NCI-H2107 treated with DMSO at 0.1 percent for 48 hours (cell line): Measurements from ENCODE around the gene ERG.
A peak's percentile ranks its signal among the peaks of the same experiment; 100 is the strongest.

Source experiments
- DNase-seq: peaks from one replicate; lab custom pipeline; 2025; ENCODE audit not compliant: unreplicated experiment; lab: John Stamatoyannopoulos, UW

Gene ERG, protein sequence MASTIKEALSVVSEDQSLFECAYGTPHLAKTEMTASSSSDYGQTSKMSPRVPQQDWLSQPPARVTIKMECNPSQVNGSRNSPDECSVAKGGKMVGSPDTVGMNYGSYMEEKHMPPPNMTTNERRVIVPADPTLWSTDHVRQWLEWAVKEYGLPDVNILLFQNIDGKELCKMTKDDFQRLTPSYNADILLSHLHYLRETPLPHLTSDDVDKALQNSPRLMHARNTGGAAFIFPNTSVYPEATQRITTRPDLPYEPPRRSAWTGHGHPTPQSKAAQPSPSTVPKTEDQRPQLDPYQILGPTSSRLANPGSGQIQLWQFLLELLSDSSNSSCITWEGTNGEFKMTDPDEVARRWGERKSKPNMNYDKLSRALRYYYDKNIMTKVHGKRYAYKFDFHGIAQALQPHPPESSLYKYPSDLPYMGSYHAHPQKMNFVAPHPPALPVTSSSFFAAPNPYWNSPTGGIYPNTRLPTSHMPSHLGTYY

DNA sequence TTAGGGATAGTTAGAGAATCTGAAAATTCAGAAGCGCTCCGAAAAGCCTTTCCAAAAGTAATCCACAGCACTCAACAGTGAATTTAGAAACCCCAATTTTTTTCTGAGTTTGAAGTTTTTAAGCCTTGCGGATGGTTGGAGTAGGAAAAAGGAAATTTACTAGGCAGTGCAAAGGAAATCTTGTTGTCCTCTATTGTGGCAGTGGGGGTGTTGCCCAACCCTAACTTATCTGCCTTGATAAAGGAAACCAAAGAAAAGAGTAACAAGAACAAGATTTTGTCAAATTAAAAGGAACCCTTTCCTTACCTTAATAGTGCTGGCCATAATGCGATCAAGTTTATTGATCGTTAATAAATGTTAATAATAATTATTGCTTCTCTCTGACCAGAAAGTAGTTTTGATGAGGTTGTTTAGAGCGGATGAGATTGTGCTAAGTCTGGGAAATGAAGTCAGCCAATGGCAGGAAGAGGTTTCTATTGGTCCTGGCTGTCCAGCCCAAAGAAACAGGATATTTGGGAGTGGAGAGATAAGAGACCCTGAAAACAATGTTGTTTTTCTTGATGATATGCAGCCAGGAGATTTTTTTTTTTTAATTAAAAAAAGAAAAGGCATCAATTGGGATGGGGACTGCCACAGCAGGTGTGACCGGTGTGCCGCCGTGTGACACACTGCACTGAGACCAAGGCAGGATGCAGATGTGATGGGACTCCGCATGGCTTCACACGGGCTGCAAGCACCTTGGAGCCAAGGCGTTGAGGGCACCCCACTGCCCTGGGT is at the start of gene ERG:
TSS of gene ERG (minus strand) at position 421 of the 777 bp plus-strand sequence. CDS start at position 324, 97 bp downstream.
- DNase-seq, result no peak

DNA sequence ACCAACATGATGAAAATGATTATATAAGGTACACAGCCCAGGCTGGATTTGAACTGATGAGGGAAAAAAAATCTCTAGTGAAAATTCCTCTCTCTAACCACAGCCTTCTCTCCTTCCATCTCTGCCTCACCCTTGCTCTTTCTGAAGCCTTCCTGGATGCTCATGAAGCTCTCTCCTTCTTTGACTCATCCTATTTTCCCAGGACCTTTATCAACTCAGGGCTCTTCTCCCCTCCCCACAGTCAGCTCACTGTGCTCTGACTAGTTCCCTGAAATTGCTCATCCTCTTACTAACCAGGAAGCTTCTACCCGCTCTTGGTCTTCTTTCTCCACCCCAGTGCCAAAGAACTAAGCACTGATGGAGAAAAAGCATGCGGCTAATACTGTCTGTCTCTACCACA is 46.4 kb upstream of the ERG start:
- DNase-seq, result no peak

DNA sequence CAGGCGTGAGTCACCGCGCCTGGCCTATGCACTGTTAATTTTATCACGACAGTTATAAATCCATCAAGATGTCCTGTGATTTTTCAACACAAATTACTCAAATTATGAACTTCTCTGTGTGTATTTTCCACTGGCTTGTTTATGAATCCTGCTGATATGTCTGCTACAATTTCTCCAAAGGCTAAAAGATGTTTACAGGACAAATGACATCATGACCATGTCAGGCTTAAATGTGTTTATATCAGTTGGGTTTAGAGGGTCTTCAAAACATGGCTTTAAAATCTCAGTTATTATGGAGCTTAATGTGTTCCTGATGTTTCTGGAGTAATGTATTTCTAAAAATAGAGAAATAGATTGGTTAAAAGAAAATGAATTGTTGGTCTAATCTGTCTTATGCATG is 44.0 kb upstream of the ERG start:
- no peak for DNase-seq

DNA sequence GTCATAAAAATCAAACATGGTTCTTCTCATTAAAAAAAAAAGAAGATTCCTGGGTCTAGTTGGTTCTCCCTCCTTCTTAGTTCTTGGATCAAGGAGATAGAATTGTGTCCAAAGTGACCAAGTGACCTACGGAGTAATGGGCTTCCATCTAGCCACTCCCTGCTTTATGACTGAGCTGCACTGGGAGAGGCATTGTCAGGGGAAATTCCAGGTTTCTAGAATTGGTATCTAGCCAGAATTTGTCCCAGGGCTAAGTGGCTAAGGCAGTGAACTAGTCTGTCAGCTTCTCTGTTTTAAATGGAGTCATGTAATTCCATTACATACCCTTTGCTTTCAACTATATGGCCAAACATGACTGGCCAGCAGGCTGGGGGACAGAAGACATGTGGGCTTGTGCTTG is 40.1 kb upstream of the ERG start:
- DNase-seq, result no peak

DNA sequence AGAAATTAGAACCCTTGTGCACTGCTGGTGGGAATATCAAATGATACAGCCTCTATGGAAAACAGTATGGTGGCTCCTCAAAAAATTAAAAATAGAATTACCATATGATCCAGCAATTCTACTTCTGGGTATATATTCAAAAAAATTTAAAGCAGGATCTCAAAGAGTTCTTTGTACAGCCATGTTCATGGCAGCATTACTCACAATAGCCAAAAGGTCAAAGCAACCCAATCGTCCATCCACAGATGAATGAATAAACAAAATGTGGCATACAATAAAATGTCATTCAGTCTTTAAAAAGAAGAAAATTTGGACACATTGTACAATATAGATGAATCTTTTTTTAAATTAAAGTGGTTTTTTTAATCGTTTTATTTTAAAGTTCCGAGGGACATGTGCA is 36.3 kb upstream of the ERG start:
- DNase-seq, result no peak

DNA sequence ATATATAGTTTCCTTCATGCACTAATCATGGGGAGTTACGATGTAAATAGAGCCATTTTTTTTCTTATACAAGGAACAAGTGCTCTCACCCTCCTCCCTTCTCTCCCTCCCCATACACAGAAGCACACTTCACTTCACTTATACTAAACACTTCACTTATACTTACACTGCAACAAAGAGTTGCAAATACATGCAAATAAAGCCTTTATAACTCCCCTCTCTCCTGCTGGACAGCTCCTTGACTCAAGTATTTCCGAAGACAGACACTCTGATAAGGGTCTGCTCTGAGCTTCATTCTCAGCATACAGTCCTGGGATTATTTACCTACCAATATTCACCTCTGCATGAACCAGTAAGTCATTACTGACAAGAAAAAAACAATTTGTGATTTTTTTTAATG is 35.6 kb upstream of the ERG start:
- no peak for DNase-seq

DNA sequence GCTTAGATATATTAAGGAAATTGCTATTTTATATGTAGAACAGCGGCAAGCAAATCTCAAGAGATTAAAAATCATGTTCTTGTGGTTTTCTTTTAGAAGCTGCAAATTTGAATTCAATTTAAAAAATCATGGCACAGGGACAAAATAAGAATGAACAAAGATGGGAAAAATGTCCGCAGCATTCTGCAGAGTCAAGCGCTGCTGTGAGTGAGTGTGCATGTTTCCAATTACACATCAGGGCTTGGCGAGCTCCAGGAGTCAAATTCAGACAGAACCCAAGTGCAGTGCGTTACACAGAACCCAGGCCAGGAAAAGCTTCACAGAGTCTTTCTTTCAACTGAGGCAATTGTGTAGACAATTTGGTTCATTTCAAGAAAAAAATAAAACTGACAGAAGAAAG is 33.3 kb upstream of the ERG start:
- no peak for DNase-seq

DNA sequence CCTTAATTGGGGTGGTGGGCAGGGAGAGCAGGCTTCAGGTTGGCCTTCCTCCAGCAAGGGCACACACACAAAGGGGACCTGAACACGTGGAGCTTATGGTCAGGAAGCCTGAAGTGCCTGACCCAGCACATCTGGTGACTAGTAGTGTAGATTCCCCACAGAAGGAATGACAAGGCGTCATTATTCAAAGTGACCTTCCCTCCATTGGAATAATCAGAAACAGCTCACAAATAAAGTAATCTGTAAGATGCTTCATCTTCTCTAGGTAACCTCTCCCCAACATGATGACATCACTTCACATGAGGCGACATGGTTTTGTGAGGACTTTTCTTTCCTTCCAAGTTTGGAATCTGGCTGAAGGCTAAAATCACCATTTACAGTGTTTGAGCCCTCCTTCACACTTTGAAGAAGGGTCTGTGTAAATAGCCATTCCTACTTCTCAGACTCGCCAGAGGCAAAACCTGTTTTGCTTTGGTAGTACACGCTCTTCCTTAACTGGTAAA is 32.8 kb upstream of the ERG start:
- no peak for DNase-seq

DNA sequence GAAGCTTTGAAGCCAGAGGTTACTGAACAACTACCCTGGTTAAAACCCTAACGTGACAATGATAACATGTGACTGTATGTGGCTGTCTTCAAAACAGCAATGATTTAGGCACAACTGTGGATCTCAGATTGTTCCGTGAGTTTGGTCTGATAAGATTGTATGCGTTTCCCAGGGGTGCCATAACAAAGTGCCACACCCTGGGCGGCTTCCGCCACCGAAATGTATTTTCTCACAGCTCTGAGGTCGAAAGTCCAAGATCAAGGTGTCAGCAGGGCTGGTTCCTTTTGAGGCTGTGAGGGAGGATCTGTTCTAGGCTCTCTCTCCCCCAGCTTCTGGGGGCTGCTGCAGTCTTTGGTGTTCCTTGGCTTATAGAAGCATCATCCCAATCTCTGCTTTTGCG is 29.5 kb upstream of the ERG start:
- no peak for DNase-seq

DNA sequence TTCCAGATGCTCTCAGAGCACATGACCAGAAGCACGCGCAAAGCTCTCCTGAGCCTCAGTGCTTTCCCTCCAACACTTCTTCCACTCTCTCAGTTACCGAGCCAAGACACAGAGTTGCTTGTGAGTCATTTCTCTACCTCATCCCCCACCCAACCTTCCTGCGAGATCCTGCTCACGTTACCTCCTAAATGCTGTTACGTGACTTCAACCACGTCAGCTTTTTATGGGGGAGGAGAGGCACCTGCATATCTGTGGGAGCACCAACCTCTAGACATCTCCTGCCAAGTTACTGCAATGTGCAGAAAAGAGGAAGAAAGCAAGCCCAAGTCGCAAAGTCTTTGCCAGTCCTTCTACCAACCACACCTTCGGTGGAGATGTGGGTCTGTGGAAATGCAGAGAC is 27.2 kb upstream of the ERG start:
- DNase-seq, result no peak

DNA sequence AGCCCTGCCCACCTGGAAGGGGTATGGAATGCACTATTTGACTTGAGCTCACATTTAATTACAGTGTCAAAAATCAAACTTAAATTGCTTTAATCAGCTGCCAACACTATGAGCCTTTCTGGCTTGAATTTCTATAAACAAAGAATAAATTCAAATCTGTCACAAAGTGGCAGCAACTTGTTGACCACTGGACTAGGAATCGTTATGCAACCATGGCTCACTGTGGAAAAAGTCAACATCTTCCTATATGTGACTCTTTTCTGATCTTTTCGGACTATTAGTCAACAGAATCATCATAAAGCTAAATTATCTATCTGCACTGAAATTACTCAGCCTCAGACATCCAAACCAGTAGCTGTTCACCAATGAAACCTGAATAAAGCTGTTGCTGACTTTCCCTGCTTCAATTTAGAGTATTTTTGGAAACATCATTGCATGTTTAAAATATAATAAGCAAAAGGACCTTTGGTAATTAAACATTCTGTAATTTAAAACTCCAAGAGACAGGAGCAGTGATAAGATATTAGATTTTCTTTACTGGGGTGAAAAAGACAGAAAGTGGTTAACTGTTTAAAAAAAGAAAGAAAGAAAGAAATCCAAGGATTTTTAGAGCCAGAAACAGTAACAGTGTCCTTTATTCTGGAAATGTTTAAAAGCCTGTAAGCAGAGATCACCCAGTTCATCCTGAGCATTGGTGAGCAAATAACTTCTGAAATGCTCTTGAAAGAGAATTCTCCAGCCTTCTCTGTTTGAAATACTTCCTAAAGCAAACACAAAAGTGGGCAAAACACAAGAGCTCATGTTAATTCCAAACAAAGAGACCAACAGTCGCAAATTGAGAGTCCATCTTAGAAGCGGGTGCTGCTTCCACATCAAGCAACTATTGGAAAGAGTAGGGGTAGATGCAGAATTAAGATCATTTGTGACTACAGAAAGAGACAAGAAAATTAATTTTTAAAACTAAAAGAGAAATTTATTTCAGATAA is 26.2 kb upstream of the ERG start:
- DNase-seq, result no peak

DNA sequence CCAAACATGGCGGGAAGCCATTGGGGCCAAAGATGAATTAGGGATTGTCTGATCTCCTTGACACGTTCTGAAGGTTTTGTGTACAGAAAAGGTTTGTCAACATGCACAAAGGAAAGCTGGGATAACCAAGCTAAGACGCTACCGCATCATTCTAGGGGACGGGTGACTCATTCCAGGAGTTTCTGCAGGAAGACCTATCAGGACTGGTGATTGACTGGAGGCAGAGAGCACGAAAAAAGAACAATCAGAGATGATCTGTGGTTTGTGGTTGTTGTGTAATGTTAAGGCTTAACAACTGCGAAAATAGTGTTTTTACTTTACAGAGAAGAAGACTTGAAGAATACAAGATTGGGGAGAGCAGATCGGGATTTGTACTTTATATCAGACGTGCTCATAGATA is 22.2 kb upstream of the ERG start:
- DNase-seq, result no peak

DNA sequence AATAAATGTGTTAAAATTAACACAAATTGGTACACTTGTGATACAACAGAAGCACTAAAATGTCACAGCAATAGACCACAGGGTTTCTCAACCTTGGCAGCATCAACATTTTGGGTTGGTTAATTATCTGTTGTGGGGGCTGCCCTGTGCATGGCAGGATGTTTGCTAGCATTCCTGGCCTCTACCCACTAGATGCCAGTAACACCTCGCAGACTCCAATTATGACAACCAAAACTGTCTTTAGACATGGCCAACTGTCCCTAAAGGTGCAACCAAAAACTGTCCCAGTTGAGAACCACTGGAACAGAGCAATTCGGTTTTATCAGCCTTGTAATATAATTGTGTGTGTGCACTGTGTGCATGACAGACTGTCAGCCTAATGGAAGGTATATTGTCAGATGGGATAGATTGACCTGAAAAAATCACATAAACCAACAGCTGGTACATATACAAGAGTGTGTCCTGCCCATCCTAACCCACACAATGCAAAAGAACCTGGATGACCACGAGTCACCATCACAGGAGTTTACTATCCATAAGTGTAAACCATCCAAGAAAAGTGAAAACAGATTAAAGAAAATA is 13.5 kb upstream of the ERG start:
- DNase-seq, result no peak

DNA sequence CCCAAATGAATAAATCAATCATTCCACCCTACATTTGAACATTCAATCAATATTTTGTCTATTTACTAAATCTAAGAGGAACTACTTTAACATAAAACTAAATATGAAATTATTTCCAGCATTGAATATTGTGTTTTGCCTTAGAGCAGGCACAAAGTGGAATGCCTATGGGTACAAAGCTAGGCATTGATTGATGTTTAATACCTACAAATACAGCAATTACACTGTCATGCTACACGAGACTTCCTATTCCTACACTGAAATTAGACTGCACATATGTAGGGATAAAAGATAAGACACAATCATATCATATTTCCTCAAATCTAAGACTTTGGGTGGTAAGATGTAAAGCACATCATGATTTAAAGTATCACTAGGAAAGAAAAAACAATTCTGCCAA is 12.9 kb upstream of the ERG start:
- no peak for DNase-seq

DNA sequence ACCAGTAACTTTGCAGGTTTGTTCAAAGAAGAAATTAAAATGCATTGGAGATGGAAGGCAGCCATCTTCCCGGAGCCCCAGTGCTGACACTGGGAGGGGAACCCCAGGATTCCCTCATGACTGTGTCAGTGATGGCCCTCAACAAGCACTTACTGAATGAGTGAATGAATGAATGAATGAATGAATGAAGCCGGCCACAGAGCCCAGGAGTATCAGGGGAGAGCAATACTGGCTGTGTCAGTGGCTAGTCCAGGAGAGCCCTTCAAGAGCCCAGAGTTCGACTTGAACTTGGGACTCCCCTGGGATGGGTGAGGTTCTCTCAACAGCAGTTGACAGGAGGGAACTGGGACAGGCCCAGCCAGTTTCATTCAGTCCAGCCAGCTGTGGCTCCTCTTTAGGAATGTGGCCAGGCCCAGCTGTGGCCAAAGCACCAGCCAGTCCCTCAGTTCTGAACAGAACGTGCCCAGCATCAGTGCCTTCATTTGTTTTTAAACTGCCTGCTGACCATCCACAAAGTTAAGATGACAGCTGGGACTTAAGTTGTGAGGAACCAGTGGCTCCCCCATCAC is 9.2 kb upstream of the ERG start:
- DNase-seq, result no peak

DNA sequence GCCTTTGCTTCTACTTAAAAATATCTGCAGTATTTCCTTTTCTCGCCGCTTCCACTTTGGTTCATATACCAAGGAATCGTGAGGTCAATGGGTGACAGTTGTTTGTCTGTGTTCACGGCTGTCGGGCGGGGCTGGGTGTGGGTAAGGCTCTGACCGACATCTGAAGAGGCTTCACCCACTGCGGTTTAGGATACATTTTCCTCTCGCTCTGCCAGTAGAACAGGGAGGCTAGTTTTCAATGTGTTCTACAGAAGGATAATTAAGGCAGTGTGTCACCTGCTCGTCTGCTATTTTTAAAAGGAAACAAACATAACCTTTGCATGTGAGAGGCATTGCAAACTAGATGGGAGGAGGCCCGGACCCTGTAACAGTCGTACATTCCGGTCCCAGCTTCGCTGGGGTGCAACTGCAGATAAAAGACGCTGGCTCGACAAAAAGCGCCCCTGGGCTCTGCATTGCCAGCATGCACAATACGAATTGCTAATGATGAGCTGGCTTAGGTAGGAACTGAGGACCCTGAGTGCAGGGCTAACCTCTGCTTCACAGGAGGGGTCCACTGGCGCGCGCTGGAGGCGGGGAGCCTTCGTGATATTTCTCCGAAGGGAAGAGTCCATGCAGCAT is 8.5 kb upstream of the ERG start:
- peak; percentile 72 for DNase-seq

DNA sequence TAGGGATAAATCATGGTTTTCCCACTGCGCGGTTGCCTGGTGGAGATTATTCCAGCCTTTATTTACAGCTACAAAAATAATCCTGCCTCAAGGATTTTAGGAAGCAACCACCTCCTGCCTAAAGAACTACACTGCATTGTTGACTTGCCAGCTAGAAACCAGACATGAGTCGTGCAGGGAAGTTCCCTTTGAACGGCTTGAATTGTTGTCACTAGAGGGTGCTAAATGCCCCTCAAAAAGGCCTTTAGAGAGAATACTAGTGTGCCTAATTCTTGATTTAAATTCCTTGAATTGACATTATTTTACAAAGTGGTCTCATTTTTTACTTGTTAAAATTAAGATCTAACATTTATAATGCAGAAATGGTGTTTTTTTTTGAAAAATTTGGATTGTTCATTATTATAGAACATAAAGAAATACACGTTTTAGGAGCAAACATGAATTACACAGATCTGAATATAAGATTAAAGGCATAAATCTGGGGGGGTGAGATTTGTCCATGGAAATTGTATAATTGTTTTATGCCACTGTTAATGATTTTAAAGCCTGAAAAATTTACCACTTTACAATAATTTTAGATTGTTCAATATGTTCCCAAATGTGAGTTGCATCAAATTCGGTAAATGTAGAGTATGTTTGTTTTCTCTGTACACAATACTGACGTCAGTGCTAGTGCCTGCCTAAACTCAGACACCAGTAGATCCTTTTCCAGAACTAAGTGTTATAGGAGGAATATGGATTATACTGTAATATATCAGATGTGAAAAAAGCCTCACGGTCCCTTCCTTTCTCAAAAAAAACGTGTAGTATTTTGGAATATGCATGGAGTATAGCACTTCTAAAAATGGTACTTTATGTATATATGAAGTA is 7.6 kb upstream of the ERG start:
- peak; percentile 79 for DNase-seq

DNA sequence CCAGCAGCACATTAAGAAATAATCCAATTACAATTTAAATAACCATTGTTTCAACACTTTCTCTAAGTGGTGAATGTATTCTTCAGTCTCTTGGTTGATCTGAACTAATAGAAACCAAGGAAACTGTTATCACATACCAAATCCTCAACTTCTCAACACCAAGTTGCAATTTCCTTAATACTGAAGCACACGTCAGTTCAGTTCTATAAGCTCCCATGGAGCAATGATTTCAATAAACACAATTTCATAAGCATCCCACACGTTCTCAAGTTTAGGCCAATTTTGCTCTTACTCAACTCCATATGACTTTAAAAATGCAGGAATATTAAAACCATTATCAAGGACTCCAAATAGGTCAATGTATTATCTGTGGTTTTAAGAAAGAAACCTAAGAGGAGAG is 5.8 kb upstream of the ERG start:
- DNase-seq, result no peak

DNA sequence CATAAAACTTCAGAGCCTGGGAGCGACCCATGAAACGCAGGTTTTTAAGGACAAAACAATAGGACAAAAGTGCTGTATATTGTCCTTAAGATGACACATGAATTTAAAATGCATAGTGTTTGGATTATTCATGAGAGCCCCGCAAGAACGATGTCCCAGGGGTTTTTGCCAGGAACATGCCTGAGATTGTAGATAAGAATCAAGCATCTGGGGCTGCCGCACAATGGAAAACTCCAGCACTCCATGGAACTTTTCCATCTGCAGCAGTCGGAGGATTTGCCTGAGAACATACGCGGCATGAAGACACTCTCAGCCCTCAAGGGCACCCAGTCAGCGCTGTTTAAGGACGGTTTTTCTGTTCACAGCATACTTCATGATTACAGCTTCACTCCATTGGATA is 5.3 kb upstream of the ERG start:
- no peak for DNase-seq
